NCI-H1417 treated with DMSO at 0.1 percent for 48 hours (cell line): Measurements from ENCODE around the gene FAM3D.
A peak's percentile ranks its signal among the peaks of the same experiment; 100 is the strongest.

Experiments
- DNase-seq: peaks from one replicate; lab custom pipeline; 2025; lab: John Stamatoyannopoulos, UW

FAM3D gene

DNA sequence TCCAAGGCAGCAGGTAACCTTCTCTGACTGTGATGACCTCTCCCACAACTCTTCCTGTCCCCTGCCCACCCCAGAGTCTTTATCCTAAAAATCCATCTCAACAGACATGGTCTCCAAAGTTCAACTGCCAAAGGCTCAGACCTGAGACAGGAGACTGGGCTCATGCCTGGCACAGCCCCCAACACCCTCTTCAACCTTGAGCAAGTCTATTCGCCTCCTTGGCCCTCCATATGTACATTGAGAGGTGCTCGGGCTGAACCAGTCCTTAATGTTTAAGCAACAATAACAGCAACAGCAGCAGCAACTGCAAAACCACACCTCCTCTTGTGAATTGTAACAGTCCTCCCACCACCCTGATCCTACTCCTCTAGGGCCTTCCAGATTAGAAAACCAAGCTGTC, 9.9 kb downstream of the FAM3D start:
- DNase-seq, result no peak

DNA sequence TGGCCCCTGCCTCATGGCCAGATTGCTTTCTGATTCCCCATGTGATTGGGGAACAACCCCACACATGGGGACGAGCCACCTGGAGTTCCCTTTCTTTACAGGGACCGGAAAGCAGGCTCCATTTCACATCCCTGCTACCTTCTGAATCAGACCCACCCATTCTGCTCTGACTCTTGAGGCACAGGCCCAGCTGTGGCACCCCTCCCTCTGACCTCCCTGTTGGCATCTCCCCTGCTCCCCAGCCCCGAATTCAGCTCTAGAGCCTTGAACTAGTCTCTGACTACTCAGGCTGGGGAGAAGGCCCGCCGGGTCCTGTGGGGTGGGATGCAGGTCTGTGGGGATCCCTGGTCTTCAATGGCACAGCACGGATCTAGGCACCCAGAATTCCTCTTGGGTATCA, 12.1 kb downstream of the FAM3D start:
- DNase-seq, result no peak

DNA sequence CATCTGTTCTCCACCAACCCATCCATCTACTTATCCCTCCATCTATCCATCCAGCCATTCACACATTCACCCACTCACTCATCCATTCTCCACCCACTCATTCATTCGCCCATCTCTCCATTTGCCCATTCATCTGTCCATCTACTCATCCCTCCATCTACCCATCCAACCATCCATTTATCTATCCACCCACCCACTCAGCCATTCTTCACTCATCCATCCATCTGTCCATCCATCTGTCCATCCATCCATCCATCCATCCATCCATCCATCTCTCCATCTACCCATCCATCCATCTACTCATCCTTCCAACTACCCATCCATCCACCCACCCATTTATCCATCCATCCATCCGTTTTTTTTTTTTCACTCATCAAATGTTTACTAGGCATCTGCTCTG, 13.9 kb downstream of the FAM3D start:
- DNase-seq, result no peak

DNA sequence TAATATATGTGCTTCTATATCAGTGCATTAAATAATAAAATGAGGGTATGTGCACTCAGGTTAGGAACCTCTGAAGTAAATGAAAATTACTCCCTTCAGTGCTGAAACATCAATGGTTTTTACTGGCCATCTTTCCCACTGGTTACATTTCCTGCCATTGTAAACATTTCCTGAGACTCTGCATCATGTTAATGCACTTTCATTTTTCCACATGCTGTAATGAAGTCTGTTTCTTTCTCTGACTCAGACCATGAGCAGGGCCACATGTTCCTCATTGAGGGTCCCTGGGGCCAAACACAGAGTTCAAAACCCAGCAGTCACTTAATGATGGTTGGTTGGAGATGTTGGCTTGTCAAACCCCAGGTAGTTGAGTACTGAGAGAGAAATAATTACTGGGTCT, 15.3 kb downstream of the FAM3D start:
- DNase-seq, result no peak

DNA sequence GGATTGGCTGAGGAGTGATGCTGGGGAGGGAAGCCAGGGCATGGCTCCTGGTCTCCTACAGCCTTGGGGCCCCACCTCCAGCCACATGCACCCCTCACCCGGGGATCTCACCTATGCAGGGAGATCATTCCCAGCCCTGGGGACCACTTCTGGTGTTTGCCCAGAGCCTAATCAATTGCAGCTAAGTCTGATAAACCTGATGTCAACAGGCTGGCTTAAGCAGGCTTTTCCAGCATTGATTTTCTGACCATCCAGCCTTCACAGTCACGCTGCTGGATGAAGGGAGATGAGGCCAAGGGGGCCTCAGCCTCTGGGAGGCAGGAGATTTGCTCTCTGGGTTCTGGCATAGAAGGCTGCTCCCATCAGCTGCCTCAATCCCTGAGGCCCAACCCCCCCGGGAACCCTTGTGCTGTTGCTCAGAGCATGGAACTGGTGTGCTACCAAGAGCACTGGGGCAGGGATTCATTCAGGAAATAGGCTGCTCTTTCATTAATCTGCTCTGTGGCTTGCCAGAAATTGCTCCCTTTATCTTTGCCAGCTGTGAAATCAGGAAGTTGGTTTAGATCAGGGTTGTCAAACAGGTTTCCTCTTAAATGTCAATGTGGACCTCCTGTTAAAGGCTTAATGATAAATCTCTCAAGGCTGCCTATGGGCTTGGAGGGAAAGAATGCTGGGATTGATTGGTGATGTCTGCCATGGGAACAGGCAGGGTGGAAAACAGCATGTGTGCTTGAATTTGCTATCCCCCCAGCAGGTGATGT, 19.0 kb downstream of the FAM3D start:
- peak; percentile 3 for DNase-seq

DNA sequence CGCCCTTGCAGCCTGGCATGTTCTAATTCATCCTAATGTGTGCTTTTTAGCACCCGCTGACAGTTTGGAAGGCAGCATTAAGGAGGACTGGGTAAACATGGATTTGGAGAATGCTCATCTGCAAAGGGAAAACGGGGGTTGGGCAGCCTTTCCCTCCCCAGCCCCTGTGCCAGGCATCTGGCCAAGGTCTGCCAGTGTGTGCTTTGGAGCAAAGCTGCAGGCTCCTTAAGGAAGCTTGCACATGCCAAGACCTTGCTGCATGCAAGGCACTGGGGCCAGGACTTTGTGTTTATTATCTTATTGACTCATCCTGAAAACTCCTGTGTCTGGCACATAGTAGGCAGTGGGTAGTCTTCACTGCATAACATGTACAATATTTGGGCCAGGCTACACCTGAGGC, 20.1 kb downstream of the FAM3D start:
- no peak for DNase-seq

DNA sequence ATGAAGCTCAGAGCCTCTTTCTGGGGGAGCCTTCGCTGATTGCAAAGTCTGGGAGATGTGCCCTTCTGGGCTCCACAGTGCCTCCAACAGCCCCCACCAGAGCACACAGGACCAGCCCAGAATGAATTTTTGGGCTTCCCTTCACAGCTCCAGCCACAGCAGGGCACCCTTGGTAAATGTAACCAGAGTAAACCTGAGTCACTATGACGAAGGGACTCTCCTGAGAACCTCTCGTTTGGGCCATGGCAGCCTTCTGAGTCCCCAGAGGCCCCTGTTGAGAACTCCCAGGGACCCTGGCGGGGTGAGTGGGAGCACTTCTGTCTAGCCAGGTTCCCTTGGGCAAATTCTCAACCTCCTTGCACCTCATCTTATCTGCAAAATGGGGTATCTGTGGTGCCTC, 20.8 kb downstream of the FAM3D start:
- no peak for DNase-seq

DNA sequence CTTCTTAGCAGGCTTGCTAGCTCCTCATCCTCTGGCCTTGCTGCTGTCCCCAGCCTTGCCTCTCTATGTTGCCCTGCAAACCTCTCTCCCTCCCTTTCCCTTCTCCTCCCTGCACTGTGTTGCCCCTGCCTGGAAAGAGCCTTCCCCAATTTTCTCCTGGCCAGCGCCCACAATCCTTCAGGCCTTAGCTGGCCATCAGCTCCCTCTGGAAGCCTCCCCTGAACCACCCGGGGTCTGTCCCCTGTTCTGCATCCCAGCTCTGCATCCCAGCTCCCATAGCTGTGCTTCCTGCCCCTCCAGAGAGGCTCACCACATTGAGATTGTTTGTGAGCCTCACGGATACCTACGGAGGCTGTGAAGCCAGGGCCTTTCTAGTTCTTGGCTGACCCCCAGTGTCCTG, 23.7 kb downstream of the FAM3D start:
- no peak for DNase-seq

DNA sequence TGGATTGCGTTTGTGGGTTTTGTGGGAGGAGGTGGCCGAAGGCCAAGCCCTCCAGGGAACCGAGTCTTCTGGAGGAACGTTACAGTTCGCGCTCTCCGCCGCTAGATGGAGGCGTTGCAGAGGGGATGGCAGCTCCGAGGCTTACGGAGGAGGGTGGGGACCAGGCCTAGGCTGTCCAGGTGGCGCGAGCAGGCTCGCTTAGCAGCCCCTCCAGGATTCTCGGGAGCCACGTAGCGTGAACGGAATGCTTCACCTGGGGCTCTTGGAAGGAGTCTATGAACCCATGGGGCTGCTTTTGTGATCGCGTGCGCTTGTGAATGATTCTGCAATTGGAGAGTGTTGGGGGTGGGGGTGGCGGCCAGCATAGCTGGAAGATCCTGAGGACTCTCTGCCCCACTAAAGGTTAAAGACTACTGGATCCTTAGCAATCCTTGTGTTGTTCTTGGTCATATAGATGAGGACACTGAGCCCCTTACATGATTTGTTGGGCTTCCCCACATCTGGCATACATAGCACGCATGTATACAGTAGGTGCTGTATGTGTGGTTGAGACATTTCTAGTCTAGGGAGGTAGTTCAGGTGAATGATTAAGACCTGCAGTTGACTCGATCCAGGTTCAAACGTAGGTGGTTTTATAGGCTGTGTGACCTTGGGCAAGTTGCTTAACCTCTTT, 25.7 kb downstream of the FAM3D start:
- no peak for DNase-seq

DNA sequence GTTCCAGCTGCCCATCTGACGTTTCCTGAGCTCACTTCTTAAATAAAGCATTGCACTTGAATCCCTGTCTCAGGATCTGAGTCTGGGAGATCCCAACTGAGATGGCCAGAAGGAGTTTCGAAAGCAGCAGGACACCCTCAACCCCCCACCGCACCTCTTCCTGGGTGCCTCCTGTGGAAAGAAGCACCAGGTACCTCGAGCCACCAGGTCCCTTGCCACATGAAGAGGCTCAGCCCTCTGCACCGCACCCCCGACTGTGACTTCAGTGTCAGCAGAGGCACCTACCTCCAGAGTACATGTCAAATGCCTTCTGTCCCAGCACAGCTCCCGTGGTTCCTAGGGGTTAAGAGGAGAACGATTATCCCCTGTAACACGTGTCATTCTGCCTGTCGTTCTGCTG, 26.7 kb downstream of the FAM3D start:
- no peak for DNase-seq

DNA sequence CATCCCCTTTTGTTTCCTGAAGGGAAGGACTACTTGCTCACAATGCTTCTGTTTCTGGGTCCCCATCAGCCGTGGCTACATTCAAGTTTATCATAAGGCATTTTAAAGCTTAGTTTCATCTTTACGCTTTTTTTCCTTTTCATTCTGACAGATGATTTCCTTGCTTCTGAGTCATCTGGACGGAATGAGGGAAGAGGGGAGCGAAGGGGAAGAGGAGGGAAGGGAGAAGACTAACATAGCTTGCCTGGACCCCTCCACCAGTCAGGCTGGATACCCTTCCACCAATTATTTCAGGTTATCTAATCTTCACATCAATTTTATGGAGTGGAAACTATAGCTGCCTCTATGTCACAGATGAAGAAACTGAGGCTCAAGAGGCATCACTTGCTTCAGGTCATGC, 27.6 kb downstream of the FAM3D start:
- DNase-seq, result no peak

DNA sequence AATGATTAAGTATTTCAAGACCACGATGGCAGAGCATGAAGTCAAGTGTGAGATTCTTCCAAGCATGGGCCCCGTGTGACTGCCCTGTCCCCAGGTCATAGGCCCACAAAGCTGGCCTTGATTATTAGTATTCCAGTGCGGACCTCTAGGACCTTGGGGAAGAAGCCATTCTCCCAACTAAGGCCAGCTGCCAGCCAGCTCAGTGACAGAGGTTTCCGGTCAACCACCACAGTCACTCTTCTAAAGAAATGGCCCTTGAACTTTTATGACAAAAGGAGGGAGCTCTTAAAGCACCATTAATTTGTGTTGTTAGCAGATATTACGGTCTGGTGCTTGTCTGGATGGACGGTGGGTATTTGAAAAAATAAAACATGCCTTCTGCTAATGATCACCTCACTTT, 28.0 kb downstream of the FAM3D start:
- DNase-seq, result no peak

DNA sequence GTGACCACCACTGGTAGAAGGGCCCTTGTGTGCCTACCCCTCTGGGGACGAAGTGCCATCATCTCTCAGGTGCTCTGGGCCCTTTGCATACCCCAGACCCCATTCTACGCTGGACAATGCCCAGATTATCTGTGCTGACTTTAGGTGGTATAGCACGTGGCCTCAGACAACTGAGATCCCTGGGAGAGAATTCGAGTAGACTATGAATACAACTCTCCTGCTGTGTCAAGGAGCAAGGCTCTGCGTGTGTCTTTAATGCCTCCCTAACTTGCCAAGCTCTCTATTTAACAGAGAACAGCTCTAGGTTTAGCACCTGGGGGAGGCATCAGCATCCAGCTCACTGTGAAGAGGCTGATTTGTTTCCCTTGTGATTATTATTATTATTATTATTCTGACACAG, 29.1 kb downstream of the FAM3D start:
- no peak for DNase-seq

DNA sequence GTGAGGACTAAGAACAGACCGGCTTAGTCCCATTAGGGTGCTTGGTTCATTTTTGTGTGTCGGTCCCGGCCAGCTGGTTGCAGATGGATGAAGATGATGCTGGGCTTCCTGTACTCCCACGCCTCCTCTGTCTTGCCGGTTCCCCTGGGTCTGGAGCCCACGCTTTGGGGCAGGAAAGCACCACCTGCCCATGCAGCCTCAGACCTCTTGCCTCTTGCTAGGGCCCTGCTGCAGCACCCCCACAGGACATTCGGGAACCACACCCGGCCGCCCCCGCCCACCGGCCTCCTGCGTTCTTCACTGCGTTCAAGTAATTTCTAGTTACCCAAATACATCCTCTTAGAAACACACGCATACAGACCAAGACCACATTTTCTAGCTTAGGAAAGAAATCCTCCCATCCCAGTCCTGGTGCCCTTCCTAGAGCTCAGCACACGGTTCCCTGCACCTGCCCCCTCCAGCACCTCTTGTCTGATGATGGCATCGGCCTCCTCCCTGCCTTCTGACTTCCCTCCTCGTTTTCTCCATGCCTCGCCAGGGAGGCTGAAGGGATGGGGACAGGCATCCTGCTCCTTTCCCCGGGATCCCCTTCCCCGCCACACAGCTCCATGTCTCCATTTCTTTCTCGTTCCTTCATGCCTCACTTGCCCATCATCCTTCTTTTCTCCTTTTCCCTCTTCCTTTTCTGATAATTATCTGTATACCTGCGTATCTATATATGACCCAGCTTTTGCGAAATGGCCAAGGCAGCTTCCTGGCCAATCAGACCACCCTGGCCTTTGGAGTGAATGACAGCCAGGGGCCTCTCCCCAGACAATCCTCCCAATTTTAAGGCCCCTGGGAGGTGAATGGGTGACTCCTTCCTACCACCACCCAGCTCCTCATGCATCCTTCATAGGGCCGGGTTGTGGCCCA, 30.9 kb downstream of the FAM3D start:
- no peak for DNase-seq

DNA sequence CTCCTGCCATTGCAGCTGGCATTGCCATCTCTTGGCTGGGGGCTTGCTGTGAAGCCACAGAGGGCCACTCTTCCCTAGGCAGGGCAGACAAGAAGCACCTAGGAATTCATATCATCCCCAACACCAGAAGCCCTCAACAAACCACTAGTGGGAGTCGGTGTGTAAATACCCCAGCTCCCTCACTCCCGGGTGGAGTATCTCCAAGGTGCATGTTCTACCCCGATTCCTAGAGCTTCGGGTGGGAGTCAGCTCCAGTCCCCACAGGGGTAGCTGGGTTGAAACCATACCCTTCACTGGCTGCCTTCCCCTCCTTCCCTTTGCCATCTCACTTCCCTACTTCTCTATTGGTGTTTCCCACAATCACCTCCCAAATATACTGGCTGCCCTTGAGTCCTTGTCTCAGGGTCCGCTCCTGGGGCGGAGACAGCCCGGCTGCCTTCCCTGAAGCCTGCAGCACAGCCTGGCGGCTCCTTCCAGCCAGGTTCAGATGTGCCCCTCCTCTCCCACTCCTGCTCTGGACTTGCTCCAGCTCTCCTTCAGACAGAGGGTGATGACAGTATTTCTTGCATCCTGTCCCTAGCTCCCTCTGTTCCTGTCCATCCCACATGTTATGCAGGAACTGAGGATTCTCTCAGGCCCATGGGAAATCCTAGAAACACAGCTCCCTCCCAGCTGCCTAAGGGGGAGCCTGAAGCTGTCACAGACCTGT, 33.3 kb downstream of the FAM3D start:
- no peak for DNase-seq

DNA sequence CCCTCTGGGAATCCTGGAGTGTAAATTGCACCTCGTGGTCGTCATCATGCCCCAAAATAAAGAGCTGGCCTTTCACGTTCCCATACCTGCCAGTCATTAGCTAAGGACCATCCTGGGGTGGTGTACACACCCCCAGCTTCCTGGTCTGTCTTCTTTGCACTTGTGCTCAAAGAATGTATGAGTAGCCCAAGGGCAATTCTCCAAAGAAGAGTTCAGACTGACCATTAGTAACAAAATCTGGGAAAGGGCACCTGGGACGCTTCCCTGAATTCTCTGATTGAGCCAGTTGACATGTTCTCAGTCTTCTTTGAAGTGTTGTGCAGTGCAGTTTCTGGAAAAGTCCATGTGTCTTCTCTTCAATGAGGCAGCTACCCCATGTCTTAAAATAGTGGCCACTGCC, 34.8 kb downstream of the FAM3D start:
- no peak for DNase-seq

DNA sequence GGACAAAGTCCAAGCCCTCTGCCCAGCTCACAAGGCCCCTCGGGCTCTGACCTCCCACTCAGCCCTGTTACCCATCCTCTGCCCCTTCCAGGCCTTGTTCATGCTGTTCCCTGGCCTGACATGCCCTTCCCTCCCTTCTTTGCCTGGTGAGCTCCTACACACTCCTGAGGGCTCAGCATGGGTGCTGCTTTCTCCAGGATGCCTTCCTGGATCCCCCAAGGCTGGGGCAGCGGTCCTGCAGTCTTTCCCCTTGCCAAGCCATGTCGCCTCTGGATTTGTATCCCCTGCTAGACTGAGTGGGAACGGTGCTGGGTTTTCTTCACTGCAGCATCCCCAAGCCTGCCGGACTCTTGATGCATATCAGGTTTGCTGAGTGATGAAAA, 35.9 kb downstream of the FAM3D start:
- no peak for DNase-seq

DNA sequence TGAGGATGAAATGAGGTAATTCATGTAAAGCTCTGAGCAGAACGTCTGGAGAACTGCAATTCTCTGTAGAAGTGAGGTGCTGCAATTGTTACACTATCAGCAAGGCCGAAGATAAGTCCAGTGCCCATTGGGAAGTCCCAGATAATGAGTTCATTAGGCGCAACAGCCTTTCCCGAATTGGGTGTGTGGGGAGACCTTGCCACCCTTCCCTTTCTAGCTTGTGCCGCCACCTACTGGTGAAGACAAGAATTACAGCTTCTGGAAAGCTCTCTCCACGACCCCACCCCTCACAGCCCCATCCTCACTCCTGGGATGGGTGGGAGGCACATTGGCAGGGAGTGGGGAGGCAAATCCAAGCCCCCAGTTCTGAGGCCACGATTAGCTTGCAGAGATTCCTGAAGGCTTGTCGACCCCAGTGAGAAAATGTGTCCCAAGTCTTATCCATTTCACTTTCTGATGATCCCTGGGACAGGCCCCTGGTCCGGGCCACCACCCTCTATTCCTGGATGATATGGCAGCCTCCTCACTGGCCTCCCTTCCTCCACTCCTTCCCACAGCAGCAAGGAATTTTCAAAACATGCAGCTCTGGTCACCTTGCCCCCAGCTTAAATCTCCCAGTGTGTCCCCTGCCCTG, 36.4 kb downstream of the FAM3D start:
- no peak for DNase-seq

DNA sequence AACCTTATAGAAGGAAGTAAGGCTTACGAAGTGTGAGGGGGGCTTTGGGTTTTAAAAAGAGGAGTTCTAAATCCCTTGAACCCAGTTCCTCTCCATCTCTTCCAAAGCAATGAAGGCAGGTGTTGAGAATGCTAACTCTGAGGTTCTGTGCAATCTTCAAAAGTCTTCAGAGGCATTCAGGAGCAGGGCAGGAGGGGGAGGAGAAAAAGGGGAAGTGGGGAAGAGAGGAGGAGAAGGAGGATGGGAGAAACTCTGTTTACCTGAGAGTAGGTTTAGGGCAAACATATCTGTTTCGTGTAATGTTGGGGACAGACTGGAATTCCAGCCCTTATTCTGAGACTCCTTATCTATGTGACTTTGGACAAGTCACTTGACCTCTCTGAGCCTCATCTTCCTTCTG, 36.9 kb downstream of the FAM3D start:
- DNase-seq, result no peak

DNA sequence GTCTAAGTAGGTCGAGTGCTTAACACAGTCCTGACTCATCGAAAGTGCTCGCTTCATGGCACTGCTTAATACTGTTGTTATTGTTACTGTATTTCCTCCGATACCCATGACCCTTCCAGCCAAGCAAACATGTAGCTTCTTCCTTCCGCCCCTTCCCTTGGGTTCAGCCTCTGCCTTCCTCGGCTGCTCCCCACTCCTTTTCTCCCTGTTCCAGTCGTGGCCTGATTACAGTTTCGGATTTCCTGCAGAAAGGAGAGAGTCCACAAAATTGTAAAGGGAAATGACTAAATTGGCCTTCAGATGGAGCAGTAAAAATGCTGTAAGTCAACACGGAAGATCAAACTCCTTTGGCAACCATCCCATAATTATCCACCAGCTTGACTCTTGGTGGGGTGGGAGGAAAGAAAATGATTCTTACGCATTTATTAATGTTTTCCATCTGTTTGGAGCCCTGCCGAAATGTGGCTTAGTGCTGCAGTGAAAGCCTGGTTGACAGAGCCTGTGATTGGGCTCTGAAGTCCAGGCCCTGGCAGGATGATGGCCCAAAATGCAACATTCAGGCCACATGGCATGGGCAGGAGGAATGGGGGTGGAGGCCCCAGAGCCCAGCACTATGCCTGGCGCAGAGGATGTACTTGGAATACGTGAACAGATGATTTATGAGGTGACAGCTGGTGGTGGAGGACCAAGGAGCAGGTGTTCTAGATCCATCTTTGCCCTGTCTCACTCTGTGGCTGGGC, 37.6 kb downstream of the FAM3D start:
- no peak for DNase-seq

DNA sequence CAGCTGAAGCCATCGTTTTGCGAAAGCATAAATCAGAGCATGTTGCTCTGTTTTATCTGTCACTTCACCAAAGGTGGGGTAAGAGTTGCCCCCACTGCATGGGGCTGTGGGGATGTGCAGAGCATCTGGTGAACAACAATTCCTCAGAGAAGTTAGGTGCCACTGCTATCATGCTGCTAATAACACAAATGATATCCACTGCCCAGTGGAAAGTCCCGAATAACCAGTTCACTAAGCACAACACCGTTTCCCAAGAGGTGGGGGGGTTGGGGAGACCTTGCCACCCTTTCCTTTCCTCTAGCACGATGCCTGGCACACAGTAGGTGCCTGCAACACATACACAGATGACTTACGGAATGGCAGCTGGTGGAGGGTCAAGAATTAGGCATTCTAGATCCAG, 38.6 kb downstream of the FAM3D start:
- DNase-seq, result no peak
